Ureter (tissue), 1 donor: ENCODE measurements around the gene INKA2. TPM values are rescaled to one million over a fixed set of nuclear protein-coding genes. Genes with fewer than 3 reads are reported as not detected.

Experiments
- DNase-seq: peaks from one replicate; pipeline ENCODE4 v3.0.0-alpha.2; 2020; ENCODE audit warnings: low spot score
- total RNA-seq: library from RNA; stranded (reverse); gene quantifications from one replicate; pipeline ENCODE4 v1.2.4, GENCODE V29; 2023
- donor health status: DM: yes; HTN: yes; CAD: no.

INKA2 gene
- 5.7 TPM for total RNA-seq

GRCh38 chr1:111739194-111739924 lies at the start of gene INKA2:
TSS of gene INKA2 (minus strand) at chr1:111739395. CDS start at chr1:111739242, 153 bp downstream.
- peak; percentile 89 for DNase-seq

- no peak for DNase-seq
Measured at GRCh38 chr1:111786669-111787207, 47.5 kb upstream of the INKA2 start.

DNA sequence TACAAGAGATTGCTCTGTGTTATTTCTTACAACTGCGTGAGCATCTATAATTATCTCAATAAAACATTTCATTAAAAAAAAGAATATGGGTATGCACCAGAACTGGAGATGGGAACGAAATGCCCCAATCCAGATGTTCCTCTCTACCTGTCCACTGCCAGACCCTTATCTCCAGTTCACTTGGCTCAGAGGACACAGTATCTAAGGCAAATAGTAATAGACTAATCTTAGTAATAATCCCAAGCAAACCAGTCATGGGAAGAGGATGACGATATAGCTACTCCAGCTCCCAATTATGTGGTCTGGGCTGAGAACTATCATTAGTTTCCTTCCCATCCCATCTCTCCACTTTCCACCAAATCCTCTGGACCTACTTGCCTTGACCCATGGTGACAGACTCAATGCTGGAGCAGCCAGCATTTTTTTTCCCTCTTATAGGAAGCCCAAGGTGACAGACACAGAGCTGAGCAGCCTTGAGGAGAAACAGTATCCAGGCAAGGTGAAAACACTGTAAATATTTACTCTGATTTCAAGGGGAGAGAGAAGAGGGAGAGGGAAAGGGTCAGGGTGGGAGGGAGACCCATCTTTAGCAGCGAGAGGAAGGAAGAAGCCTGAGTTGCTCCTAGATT lies 45.2 kb upstream of the INKA2 start:
- no peak for DNase-seq

DNA sequence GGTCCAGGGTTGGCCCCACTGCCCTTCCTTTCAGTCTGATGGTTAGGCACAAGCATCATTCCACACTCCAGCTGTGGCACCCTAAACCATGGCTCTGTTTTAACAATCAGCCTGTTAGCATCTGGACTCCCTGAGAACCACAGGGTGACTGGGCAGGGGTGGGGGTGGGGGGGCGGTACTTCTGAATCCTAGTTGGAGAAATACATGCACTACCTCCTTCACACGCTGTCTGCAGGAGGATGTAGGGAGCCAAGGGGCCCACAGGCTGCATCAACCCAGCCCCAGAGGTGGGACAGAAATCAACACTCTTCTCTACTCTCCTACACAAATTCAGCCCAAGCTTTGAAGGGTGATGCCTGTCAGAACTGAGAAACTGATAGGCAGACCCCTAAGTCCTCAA lies 40.4 kb upstream of the INKA2 start:
- DNase-seq = no peak

DNA sequence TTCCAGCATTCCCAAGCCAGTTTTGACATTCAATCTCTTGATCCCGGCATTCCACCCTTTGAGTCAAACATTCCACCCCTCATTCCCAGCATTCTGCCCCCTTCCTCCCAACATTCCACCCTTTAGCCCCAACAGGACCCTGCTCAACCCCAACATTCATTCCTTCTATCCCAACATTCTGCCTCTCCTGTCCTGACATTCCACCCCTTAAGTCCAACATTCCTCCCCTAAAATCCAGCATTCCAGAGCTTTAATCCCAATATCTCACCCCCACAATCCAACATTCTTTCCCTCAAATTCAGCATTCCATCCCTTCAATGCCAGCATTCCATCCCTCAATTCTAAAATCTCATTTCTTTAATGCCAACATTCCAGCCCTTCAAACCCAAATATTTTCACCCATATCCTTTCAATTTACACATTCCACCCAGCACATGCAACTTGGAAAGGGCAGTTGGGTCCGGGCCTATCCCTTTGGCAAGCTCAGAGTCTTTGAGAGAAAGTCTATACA lies 39.4 kb upstream of the INKA2 start:
- DNase-seq = no peak

DNA sequence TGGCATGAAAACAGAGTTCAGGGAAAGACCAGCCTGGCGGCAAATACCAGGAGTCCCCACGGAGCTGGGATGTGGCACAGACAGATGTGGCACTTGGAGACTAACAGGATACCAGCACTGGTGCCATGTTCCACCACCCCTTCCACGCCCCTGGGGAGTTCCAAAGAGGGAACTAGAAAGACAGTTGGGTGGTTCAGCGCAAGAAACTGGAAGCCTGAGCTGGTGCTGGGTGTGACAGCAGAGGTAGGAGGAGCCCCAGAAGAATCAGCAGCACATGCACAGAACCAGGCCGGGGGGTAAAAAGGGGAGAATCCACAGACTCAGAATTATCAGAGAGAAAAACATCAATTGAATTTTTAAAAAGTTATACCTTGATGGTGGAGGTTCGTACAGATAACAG lies 38.9 kb upstream of the INKA2 start:
- no peak for DNase-seq

GRCh38 chr1:111777301-111777700 lies 38.1 kb upstream of the INKA2 start:
- DNase-seq = no peak

GRCh38 chr1:111776861-111777260 lies 37.7 kb upstream of the INKA2 start:
- DNase-seq = no peak

DNA sequence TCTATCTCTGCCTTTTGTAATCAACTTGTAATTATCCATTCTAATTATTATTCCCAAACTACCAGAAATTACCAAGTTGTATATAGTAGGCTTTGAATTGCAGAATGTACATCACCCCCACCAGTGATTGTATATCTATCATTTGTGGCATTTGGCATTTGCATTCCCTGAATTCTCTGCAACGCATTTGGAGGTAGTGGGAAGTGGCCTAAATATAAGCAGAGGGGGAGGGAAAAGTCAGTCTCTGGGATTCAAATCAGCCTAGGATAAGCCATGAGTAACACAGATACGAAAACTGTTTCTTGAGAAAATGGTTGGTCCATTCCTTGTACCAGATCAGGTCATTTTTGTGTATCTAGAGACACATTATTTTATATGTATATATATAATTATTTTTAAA lies 37.2 kb upstream of the INKA2 start:
- no peak for DNase-seq

DNA sequence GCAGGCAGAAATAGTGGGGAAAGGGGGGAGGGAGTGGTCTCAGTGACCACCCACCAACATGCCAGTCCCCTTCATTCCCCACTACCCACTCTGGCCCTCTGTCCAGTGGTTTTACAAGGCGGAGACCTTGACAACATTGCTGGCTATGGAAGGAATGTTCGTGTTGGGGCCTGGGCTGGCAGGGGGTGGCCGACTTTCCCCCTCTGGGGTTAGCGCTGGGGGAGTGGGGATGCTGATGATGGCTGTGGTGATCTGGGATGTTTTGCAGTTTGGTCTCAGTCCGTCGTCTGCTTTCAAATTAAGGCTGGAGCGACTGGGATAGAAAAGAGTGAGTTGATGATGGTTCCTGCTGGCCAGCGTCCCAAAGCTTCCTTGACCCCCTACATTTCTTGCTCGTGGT lies 36.8 kb upstream of the INKA2 start:
- no peak for DNase-seq

DNA sequence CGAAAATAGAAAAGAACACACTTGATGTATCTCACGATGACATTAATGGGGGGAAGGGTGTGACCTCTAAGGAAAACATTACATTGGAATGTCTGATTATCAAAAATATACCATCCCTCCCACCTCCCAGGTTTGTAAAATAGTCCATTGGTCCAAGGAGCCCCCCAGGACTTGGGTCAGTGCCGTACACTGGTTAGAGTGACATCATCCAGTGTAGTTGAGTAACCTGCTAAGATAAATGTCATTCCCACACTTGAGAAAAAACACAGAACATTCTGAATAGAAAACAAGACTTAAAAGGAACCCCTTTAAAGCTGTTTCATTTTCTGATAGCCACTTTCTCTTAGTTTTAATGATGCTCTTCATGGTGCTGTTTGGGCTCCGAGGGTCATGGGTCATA lies 31.7 kb upstream of the INKA2 start:
- no peak for DNase-seq

GRCh38 chr1:111769517-111770146 lies 30.4 kb upstream of the INKA2 start:
- DNase-seq = no peak

DNA sequence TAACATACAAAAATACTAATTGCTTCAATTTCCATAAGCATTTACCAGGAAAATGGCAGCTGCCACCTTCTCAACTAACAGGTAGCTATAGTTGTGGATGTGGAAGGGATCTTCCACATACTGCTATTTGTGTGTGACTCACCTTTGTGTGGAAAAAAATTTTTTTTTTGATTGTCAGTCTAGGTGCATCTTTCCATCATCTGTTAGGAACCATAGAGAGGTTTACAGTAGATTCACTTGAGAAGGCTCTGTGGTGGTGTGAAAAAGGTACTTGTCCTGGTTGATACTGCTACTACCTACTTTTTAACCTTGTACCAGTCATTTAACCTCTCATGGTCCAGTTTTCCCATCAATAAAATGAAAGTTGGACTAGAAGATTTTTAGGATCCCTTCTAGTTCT lies 29.4 kb upstream of the INKA2 start:
- no peak for DNase-seq

DNA sequence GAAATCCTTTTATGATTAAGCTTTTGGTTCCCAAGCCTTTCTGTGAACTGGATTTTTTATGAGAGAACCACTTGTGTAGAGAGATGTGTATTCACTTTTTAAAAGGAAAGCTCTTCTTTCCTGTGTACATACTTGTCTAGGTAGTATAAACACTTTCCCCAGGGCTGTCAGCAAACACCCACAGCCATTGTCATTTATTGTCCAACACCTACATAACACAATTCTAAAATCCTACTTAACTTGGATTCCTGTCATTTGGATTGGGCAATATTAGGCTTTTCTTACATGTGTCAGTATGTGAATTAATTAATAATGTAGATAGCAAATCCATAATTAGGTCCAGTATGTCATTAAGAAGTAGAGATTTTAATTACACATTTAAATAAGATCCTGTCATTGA lies 28.8 kb upstream of the INKA2 start:
- no peak for DNase-seq

GRCh38 chr1:111762332-111762731 lies 23.1 kb upstream of the INKA2 start:
- DNase-seq = no peak

DNA sequence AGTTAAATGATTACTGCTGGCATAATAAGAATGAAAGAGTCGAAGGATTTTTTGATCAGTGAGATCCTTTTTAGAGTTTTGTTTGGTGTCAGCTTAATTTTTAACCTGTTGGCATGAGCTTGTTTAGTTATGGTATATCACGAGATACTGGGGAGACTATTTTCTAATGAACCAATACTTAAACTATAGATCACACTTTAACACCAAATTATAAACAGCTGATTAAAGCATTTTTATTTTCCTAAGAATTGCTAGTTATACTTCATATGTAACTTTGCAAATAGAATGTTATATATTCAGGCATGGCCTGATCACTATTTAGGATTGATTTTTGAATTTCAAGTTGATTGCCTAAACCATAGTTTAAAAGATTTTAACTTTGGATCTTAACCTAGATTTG lies 22.5 kb upstream of the INKA2 start:
- DNase-seq = no peak

- DNase-seq = no peak
Measured at GRCh38 chr1:111758373-111758772, 19.2 kb upstream of the INKA2 start.

DNA sequence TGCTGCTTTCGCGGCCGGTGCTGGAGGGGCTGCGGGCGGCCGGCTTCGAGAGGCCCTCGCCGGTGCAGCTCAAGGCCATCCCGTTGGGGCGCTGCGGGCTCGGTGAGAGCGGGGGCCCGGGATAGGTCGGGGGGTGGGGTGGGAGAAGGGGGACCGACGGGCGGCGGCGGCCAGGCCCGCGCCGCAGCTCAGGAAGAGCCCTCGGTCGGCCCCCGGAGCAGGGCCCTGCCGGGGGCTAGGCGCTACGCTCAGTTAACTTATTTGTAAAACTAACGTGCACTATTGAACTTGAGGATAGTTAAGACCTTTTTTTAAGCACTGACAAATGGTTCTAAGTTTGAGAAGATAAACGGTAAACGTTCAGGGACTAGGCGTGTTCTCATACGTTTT lies 16.9 kb upstream of the INKA2 start:
- DNase-seq = no peak

- peak; percentile 91 for DNase-seq
Measured at GRCh38 chr1:111755331-111756123, 16.3 kb upstream of the INKA2 start, which contains the start of gene DDX20. TSS of gene DDX20 (plus strand) at chr1:111755901. CDS start at chr1:111755925, 24 bp downstream.

- no peak for DNase-seq
Measured at GRCh38 chr1:111754984-111755330, 15.8 kb upstream of the INKA2 start.

- DNase-seq = no peak
Measured at GRCh38 chr1:111751906-111752575, 12.8 kb upstream of the INKA2 start.
